OCI-LY7 (cell line): ENCODE measurements around the gene IMMT. TPM values are rescaled to one million over a fixed set of nuclear protein-coding genes. Genes with fewer than 3 reads are reported as not detected.
A peak's percentile ranks its signal among the peaks of the same experiment; 100 is the strongest.

Experiments used
- microRNA-seq: library from miRNA; unstranded; fragments of <30 nt; microRNA quantifications from one replicate; pipeline ENCODE4 v1.2.0, GENCODE V29; 2022; ENCODE audit warnings: borderline replicate concordance
- small RNA-seq: library from RNA; depleted of rRNA; stranded (forward); fragments of <200 nt; gene quantifications from one replicate; pipeline ENCODE3, GENCODE V24; 2014
- total RNA-seq, 2 experiments: library from RNA; depleted of rRNA in 1 of 2; stranded (reverse); fragments of >200 nt in 1 of 2; shearing (Covaris generic) in 1 of 2; gene quantifications; 2 replicates each; pipeline ENCODE4 v1.2.3, GENCODE V29; 2014 to 2022

IMMT gene
- total RNA-seq, 2 experiments from 2014 or later: 77.3 to 128 TPM

Small RNAs within 50 kb of the gene (microRNA-seq; reads per million reads assigned to microRNA genes)
- gene MIR4779: not detected

Small RNAs within 50 kb of the gene (small RNA-seq; reads per million reads assigned to genes)
- gene MIR4779: not detected
- not detected for gene RF00019
- gene SNORD94: 291 reads per million, percentile 99 among the genes with 10 or more reads in this experiment

Other genes starting within 250 kb of the IMMT start
- 17.5 and 24.0 TPM in 2 replicates for gene POLR1A, start 89.6 kb downstream of the IMMT start, total RNA-seq (2014; rRNA removed; shearing (Covaris generic))
- 42.3 and 53.3 TPM in 2 replicates for gene POLR1A, start 89.6 kb downstream of the IMMT start, total RNA-seq (2022)
- 152 and 164 TPM in 2 replicates for gene PTCD3, start 89.2 kb downstream of the IMMT start, total RNA-seq (2014; rRNA removed; shearing (Covaris generic))
- gene PTCD3, start 89.2 kb downstream of the IMMT start, total RNA-seq (2022): 215 and 227 TPM in 2 replicates
- 26.8 and 26.9 TPM in 2 replicates for gene MRPL35, start 4.0 kb upstream of the IMMT start, total RNA-seq (2014; rRNA removed; shearing (Covaris generic))
- 48.7 and 56.8 TPM in 2 replicates for gene MRPL35, start 4.0 kb upstream of the IMMT start, total RNA-seq (2022)
- not detected in 2 replicates for gene REEP1, start 142.2 kb upstream of the IMMT start, total RNA-seq (2014; rRNA removed; shearing (Covaris generic))
- gene REEP1, start 142.2 kb upstream of the IMMT start, total RNA-seq (2022): not detected in 2 replicates
- 14.5 and 30.6 TPM in 2 replicates for gene KDM3A, start 245.9 kb upstream of the IMMT start, total RNA-seq (2014; rRNA removed; shearing (Covaris generic))
- gene KDM3A, start 245.9 kb upstream of the IMMT start, total RNA-seq (2022): 39.5 and 55.7 TPM in 2 replicates